Choroid plexus epithelial cell (primary cell): ENCODE measurements around the gene ERP44.
"Not testable (repeated sequence)": the region's sequence is repeated elsewhere in the genome, so short reads cannot be mapped to it uniquely, and the experiment has no call there.

Experiments used
- DNase-seq: peaks from one replicate; pipeline ENCODE4 v3.0.0-alpha.2; 2010; ENCODE audit warnings: low read depth
- H3K4me3 ChIP-seq: 2 replicates; pipeline ENCODE4 v1.5.1; 2011; ENCODE audit warnings: low read depth, mild to moderate bottlenecking, control low read depth, low read length, moderate library complexity
- TF ChIP-seq, protein P1 (sequence below): conservative IDR thresholded peaks from 2 replicates; pipeline ENCODE4 v1.5.1; 2011; ENCODE audit warnings: low read depth, mild to moderate bottlenecking, control low read depth, inconsistent platforms, low read length, moderate library complexity

ERP44 gene

DNA sequence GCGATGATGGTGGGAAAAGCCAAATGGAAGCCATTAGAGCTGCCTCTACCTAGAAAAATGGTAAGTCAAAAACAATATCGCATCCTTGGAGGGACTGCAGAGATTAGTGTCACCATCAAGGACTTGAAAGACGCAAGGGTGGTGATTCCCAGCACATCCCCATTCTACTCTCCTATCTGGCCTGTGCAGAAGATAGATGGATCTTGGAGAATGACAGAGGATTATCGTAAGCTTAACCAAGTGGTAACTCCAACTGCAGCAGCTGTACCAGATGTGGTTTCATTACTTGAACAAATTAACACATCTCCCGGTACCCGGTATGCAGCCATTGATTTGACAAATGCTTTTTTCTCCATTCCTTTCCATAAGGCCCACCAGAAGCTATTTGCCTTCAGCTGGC, 23.8 kb downstream of the ERP44 start:
- DNase-seq, result no peak
- H3K4me3 ChIP-seq, result no peak overlapping the region
- TF ChIP-seq, protein P1, sequence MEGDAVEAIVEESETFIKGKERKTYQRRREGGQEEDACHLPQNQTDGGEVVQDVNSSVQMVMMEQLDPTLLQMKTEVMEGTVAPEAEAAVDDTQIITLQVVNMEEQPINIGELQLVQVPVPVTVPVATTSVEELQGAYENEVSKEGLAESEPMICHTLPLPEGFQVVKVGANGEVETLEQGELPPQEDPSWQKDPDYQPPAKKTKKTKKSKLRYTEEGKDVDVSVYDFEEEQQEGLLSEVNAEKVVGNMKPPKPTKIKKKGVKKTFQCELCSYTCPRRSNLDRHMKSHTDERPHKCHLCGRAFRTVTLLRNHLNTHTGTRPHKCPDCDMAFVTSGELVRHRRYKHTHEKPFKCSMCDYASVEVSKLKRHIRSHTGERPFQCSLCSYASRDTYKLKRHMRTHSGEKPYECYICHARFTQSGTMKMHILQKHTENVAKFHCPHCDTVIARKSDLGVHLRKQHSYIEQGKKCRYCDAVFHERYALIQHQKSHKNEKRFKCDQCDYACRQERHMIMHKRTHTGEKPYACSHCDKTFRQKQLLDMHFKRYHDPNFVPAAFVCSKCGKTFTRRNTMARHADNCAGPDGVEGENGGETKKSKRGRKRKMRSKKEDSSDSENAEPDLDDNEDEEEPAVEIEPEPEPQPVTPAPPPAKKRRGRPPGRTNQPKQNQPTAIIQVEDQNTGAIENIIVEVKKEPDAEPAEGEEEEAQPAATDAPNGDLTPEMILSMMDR, result no peak

DNA sequence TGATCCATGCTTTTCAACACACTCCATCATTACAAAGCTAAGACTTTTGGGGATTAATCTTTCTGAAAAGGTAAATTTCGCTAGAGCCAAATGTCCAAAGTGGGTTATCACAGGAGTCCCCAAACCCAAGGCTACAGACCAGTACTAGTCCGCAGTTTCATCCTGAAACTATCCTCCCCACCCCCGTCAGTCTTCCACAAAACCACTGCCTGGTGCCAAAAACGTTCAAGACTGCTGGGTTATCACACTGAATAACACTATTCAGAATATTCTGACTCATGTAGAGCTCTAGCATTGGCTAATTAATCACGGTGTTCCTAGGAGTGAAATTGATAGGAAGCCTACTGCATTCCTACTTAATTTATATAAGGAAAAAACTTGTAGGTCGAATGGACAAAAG, 24.7 kb downstream of the ERP44 start:
- TF ChIP-seq, protein P1, result no peak

DNA sequence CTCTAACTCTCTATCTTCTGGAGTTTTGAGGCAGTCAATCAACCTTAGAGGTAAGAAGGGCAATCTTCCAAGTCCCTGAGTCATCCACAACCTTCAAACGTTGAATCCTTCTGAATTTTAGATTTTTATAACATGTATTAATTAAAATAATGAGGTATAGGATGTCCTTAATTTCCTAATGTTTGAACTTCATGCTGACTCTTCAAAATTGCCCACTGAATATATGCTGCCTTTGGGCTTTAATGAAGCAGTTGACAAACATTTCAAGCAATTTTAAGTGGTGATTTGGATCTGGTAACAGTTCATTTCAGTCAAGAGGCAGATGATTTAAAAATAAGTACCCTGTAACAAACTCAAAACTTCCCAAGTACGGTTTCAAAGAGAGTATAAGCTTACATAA, 26.0 kb downstream of the ERP44 start:
- H3K4me3 ChIP-seq, result no peak overlapping the region
- no peak for DNase-seq
- TF ChIP-seq, protein P1, result no peak

More for the DNA sequence above, 24.7 kb downstream of the ERP44 start:
- DNase-seq, result no peak
- no peak overlapping the region for H3K4me3 ChIP-seq

DNA sequence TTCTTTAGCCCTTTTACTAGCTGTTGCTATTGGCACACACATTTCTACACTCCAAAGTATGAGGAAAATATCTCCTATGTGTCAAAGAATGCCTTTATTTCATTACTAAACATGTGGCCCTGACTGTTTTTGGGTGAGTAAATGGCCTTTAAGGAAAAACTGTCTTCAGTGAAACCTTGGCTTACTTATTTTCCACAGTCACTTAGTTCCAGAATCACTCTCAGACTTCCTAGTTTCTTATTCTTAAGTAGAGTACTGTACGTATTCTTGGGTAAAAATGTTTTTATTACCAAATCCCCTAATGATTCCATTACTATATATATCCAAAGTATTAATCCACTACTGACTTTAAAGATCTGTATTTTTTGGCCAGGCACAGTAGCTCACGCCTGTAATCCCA, 27.5 kb downstream of the ERP44 start:
- TF ChIP-seq, protein P1, result no peak
- no peak overlapping the region for H3K4me3 ChIP-seq
- DNase-seq, result no peak

DNA sequence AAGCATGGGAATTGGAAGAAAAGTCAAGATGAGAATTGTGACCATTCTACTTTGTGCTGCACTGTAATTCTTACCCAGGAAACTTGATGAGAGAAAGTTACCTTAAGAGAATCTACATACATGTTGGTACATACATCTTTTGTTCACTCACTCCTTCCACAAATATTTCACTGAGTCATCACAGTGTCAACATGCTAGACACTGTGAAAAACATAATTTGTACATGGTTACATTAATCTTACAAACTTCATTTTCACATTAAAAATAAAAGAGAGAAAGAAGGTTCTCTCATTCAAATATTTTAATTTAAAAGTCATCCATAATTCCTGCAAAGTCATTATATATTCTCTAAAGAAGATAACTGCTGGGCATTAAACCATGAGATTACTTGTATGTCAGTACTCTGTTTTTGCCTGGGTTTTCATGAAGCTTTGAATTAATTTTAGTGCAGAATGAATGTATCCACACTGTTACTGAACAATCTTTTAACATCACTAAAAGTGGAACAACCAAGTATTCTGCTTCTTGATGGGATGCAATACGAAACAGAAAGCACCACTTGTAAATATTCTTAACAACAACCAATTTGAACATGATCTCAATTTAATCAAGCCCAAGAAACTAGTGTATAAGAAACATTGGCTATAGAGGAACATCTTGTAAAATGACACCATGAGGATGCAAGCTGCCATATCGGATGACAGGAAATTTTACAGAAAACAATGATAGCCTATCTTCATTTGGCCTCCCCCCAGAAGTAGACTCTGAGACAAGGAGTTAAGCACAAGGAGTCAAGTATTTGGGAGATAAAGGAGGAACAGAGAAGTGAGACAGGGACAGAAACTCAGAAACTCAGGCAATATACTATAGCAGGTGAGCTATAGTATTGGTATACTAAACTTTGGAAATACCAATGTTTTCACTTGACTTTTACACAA, 28.4 kb downstream of the ERP44 start:
- TF ChIP-seq, protein P1, result no peak
- H3K4me3 ChIP-seq, result no peak overlapping the region
- no peak for DNase-seq

DNA sequence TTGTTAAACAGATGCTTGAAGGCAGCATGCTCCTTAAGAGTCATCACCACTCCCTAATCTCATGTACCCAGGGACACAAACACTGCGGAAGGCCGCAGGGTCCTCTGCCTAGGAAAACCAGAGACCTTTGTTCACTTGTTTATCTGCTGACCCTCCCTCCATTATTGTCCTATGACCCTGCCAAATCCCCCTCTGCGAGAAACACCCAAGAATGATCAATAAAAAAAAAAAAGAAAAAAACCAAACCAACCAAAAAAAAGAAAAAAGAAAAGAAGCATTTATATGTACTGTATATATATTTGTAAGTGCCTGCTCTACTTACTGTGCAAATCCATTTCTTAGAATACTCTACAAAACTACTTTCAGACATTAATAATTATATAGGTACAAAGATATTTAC, 29.7 kb downstream of the ERP44 start:
- H3K4me3 ChIP-seq, DNase-seq: not testable (repeated sequence)

DNA sequence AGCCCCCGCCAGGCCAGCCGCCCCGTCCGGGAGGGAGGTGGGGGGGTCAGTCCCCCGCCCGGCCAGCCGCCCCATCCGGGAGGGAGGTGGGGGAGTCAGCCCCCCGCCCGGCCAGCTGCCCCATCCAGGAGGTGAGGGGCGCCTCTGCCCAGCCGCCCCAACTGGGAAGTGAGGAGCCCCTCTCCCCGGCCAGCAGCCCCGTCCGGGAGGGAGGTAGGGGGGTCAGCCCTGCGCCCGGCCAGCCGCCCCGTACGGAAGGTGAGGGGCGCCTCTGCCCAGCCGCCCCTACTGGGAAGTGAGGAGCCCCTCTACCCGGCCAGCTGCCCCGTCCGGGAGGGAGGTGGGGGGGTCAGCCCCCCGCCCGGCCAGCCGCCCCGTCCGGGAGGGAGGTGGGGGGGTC, 30.8 kb downstream of the ERP44 start:
- not testable (repeated sequence) for DNase-seq, H3K4me3 ChIP-seq

DNA sequence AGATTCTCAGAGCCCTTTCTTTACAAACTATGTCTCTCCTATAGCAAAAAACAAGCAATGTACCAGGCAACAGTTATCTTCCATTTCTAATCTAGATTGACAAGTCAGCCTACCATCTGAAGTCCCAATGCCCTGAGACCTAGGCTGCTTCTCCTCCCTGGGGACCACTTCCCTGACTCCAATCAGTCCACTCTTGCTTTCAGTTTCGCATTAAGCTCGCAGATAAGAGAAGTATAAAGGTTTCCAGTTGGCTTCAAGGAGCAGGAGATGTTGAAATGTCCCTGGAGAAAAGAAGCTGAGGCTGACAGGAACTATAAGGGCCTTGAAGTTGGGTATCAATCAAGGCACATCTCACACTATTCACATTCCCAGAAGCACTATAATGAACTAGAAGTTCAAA, 32.3 kb downstream of the ERP44 start:
- peak; percentile 70 for DNase-seq
- TF ChIP-seq, protein P1, result no peak
- H3K4me3 ChIP-seq, result no peak overlapping the region
